Karpas-422 (cell line): ENCODE data around the gene NPPC. TPM values are rescaled to one million over a fixed set of nuclear protein-coding genes. Genes with fewer than 3 reads are reported as not detected.

Experiments used
- DNase-seq: peaks from one replicate; pipeline ENCODE4 v3.0.0-alpha.2; 2015
- H2AFZ ChIP-seq: fragments of 200-600 bp; sonication (generic); 2 replicates; pipeline ENCODE4 v1.6.1; 2014; ENCODE audit warnings: antibody characterized with exemption, low read length, mixed read lengths
- H3K27ac ChIP-seq: fragments of 200-600 bp; sonication (generic); 2 replicates; pipeline ENCODE4 v1.5.1; 2014; ENCODE audit warnings: mild to moderate bottlenecking, low read length, moderate library complexity
- H3K27me3 ChIP-seq: fragments of 200-600 bp; sonication (generic); 2 replicates; pipeline ENCODE4 v1.6.1; 2014; ENCODE audit warnings: low read length, mixed read lengths
- H3K36me3 ChIP-seq: fragments of 200-600 bp; sonication (generic); 2 replicates; pipeline ENCODE4 v1.6.1; 2014; ENCODE audit warnings: low read length, mixed read lengths; ENCODE audit not compliant: insufficient read depth
- H3K4me1 ChIP-seq: fragments of 200-600 bp; sonication (generic); 2 replicates; pipeline ENCODE4 v1.6.1; 2014; ENCODE audit warnings: mild to moderate bottlenecking, low read length, mixed read lengths
- H3K4me2 ChIP-seq: fragments of 200-600 bp; sonication (generic); 2 replicates; pipeline ENCODE4 v1.6.1; 2014; ENCODE audit warnings: low read length, low read depth, mild to moderate bottlenecking; ENCODE audit not compliant: poor library complexity, severe bottlenecking
- H3K4me3 ChIP-seq: fragments of 200-600 bp; sonication (generic); 2 replicates; pipeline ENCODE4 v1.5.1; 2014; ENCODE audit warnings: mild to moderate bottlenecking, antibody characterized with exemption, low read length, mixed read lengths
- H3K79me2 ChIP-seq: fragments of 200-600 bp; sonication (generic); 2 replicates; pipeline ENCODE4 v1.6.1; 2014; ENCODE audit warnings: mild to moderate bottlenecking, low read length, mixed read lengths
- H3K9ac ChIP-seq: fragments of 200-600 bp; sonication (generic); 2 replicates; pipeline ENCODE4 v1.6.0; 2014; ENCODE audit warnings: low read length
- H3K9me2 ChIP-seq: fragments of 200-600 bp; sonication (generic), shearing (Covaris generic); replicated peaks from 2 replicates; pipeline ENCODE4 v1.6.0; 2014; ENCODE audit warnings: mild to moderate bottlenecking, low read length, moderate library complexity; ENCODE audit not compliant: insufficient read depth
- H3K9me3 ChIP-seq: fragments of 300-700, 200-600 bp; sonication (generic); 2 replicates; pipeline ENCODE4 v1.6.1; 2014; ENCODE audit warnings: low read length, mixed read lengths
- H4K20me1 ChIP-seq: fragments of 200-600 bp; sonication (generic); 2 replicates; pipeline ENCODE4 v1.6.1; 2014; ENCODE audit warnings: mild to moderate bottlenecking, antibody characterized with exemption, low read length, low read depth; ENCODE audit not compliant: insufficient read depth
- total RNA-seq: library from RNA; depleted of rRNA; stranded (reverse); fragments of >200 nt; shearing (Covaris generic); gene quantifications from 2 replicates; pipeline ENCODE4 v1.2.3, GENCODE V29; 2014; ENCODE audit warnings: low replicate concordance

The NPPC gene
- total RNA-seq, 1 experiment from 2014 or later: not detected

GRCh38 chr2:231923010-231923344, 3.2 kb downstream of the NPPC start:
- Histone ChIP-seq H3K4me3 (no peak overlapping the region), H3K4me1 (peaks cover 18% of the 10 kb centered on the region), H3K27ac (no peak overlapping the region), H3K79me2 (no peaks in the 10 kb centered on the region), H3K4me2 (no peak overlapping the region), H3K36me3 (no peaks in the 10 kb centered on the region), H3K27me3 (no peaks in the 10 kb centered on the region), H4K20me1 (no peaks in the 10 kb centered on the region), H3K9me3 (no peaks in the 10 kb centered on the region), H2AFZ (no peak overlapping the region), H3K9ac (no peak overlapping the region), H3K9me2 (no peaks in the 10 kb centered on the region)
- no peak for DNase-seq

GRCh38 chr2:231922311-231923009, 3.7 kb downstream of the NPPC start:
- Histone ChIP-seq H3K36me3 (no peaks in the 10 kb centered on the region), H3K79me2 (no peaks in the 10 kb centered on the region), H3K4me1 (peaks cover 18% of the 10 kb centered on the region), H4K20me1 (no peaks in the 10 kb centered on the region), H3K9me3 (no peaks in the 10 kb centered on the region), H3K4me2 (no peak overlapping the region), H3K9me2 (no peaks in the 10 kb centered on the region), H3K4me3 (no peak overlapping the region), H2AFZ (no peak overlapping the region), H3K9ac (no peak overlapping the region), H3K27ac (no peak overlapping the region), H3K27me3 (no peaks in the 10 kb centered on the region)
- DNase-seq: no peak

GRCh38 chr2:231920795-231921194, 5.4 kb downstream of the NPPC start:
- no peak for DNase-seq
- Histone ChIP-seq H3K4me2 (no peak overlapping the region), H3K4me1 (peaks cover 9% of the 10 kb centered on the region), H3K9me2 (no peaks in the 10 kb centered on the region), H3K79me2 (no peaks in the 10 kb centered on the region), H3K9ac (no peak overlapping the region), H4K20me1 (no peaks in the 10 kb centered on the region), H3K36me3 (no peaks in the 10 kb centered on the region), H3K27me3 (no peaks in the 10 kb centered on the region), H2AFZ (no peak overlapping the region), H3K27ac (no peak overlapping the region), H3K4me3 (no peak overlapping the region), H3K9me3 (no peaks in the 10 kb centered on the region)

- H3K9me3 ChIP-seq: no peaks in the 10 kb centered on the region
Measured at GRCh38 chr2:231920366-231920765, 5.8 kb downstream of the NPPC start.

GRCh38 chr2:231919341-231920035, 6.7 kb downstream of the NPPC start:
- H3K9ac ChIP-seq: no peak overlapping the region
- H3K9me2 ChIP-seq: no peaks in the 10 kb centered on the region
- no peaks in the 10 kb centered on the region for H4K20me1 ChIP-seq
- no peak overlapping the region for H3K4me2 ChIP-seq
- no peaks in the 10 kb centered on the region for H3K9me3 ChIP-seq
- no peak overlapping the region for H2AFZ ChIP-seq
- H3K36me3 ChIP-seq: no peaks in the 10 kb centered on the region
- H3K79me2 ChIP-seq: no peaks in the 10 kb centered on the region
- no peak overlapping the region for H3K4me3 ChIP-seq
- no peak overlapping the region for H3K27ac ChIP-seq
- no peaks in the 10 kb centered on the region for H3K4me1 ChIP-seq
- DNase-seq: no peak
- H3K27me3 ChIP-seq: no peaks in the 10 kb centered on the region

More at GRCh38 chr2:231920366-231920765, 5.8 kb downstream of the NPPC start:
- Histone ChIP-seq H3K36me3 (no peaks in the 10 kb centered on the region), H3K4me3 (no peak overlapping the region), H3K27me3 (no peaks in the 10 kb centered on the region), H3K4me2 (no peak overlapping the region), H3K9me2 (no peaks in the 10 kb centered on the region), H4K20me1 (no peaks in the 10 kb centered on the region), H3K4me1 (peaks cover 4% of the 10 kb centered on the region), H3K27ac (no peak overlapping the region), H3K9ac (no peak overlapping the region), H2AFZ (no peak overlapping the region), H3K79me2 (no peaks in the 10 kb centered on the region)
- DNase-seq: no peak

- Histone ChIP-seq H3K4me1 (no peaks in the 10 kb centered on the region), H3K4me2 (no peak overlapping the region), H3K9me2 (no peaks in the 10 kb centered on the region), H3K79me2 (no peaks in the 10 kb centered on the region), H3K9me3 (no peaks in the 10 kb centered on the region), H2AFZ (no peak overlapping the region), H3K27ac (no peak overlapping the region), H3K36me3 (no peaks in the 10 kb centered on the region), H4K20me1 (no peaks in the 10 kb centered on the region), H3K4me3 (no peak overlapping the region), H3K27me3 (no peaks in the 10 kb centered on the region), H3K9ac (no peak overlapping the region)
- DNase-seq: no peak
Measured at GRCh38 chr2:231918501-231919330, 7.5 kb downstream of the NPPC start.

GRCh38 chr2:231917280-231918066, 8.7 kb downstream of the NPPC start:
- H4K20me1 ChIP-seq: no peaks in the 10 kb centered on the region
- no peaks in the 10 kb centered on the region for H3K36me3 ChIP-seq
- no peak for DNase-seq
- H3K79me2 ChIP-seq: no peaks in the 10 kb centered on the region
- no peak overlapping the region for H2AFZ ChIP-seq
- no peaks in the 10 kb centered on the region for H3K9me3 ChIP-seq
- H3K9ac ChIP-seq: no peak overlapping the region
- H3K27me3 ChIP-seq: no peaks in the 10 kb centered on the region
- no peak overlapping the region for H3K27ac ChIP-seq
- H3K4me1 ChIP-seq: no peaks in the 10 kb centered on the region
- no peak overlapping the region for H3K4me3 ChIP-seq
- H3K9me2 ChIP-seq: no peaks in the 10 kb centered on the region
- H3K4me2 ChIP-seq: no peak overlapping the region
